ENCODE results near the gene SLC6A18. TPM values are rescaled to one million over a fixed set of nuclear protein-coding genes. Genes with fewer than 3 reads are reported as not detected.

SLC6A18 gene
- polyA plus RNA-seq, 1 of the 3 experiments (the other 2 are of a cell fraction) = not detected

DNA sequence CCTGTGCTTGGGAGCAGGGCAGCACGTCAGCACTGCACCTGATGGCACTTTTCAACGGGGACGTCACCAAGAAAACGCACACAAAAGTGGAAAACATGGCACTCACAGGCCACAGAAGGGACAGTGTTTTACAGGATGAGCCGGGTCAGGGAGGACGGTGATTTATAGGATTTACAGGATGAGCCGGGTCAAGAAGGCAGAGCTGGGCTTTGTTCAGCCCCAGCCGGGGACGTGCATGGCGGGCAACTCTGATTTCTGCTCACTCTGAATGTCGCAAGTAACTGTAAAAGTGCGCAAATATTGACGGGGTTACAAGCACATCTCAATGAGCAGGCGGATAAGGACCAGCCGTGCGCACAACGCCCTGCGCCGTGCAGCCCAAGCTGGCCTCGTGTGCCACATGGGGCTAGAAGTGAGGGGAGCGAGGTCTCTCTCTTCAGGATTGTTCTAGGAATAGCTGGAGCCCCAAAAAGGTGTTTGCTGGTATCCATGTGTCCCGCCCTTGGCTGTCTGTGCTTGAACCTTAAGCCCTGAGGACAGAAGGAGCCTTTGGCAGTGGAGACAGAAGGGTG is 16.4 kb downstream of the SLC6A18 start:
- Histone ChIP-seq H3F3A (replicated peaks; ENCODE audit: insufficient read depth) (no peaks in the 10 kb centered on the region), H3K79me2 (ENCODE audit: insufficient read depth) (no peaks in the 10 kb centered on the region), H3K27me3 (ENCODE audit: insufficient read depth) (peaks cover 18% of the 10 kb centered on the region), H3K4me3 (ENCODE audit: low read depth in 2 of 2, low read length in 1 of 2) (no peak overlapping the region), H4K20me1 (ENCODE audit: insufficient read depth) (no peaks in the 10 kb centered on the region), H3K9me2 (no peaks in the 10 kb centered on the region), H3K36me3 (replicated peaks in 1 of 2; ENCODE audit: control insufficient read depth in 1 of 2, insufficient read depth in 2 of 2, low read length in 1 of 2) (no peaks in the 10 kb centered on the region), H3K4me2 (no peak overlapping the region), H3K9me3 (no peaks in the 10 kb centered on the region), H3K4me1 (ENCODE audit: control insufficient read depth in 1 of 2, insufficient read depth in 2 of 2, low read depth in 1 of 2, low read length in 1 of 2) (no peaks in the 10 kb centered on the region; a peak in 1 of 4 replicates), H3K9ac (no peak overlapping the region), H3K27ac (ENCODE audit: low read depth in 2 of 2, low read length in 1 of 2) (no peak overlapping the region), H2AFZ (ENCODE audit: low read depth) (no peak overlapping the region)
- ChIA-PET CTCF (interaction anchor here (1.1 kb wide), 1 partner anchor 74 kb away, joined by 3 read pairs; no protein-coding TSS in a partner anchor), POLR2A (no interaction called here)
- no peak for DNase-seq
- WGBS (ENCODE audit: low lambda C conversion rate) = 51% methylated on average over 19 of the region's 22 CpGs
- TF ChIP-seq FOXM1 (IDR thresholded peaks at IDR 0.05; ENCODE audit: low read depth) (no peak), RAD21 (IDR thresholded peaks at IDR 0.05; ENCODE audit: low read length) (no peak), GATA2 (CRISPR knock-in tag; IDR thresholded peaks at IDR 0.05) (no peak), RFX5 (IDR thresholded peaks at IDR 0.05; ENCODE audit: low read length) (no peak), RCOR1 (IDR thresholded peaks at IDR 0.05; ENCODE audit: low read length) (no peak)
- TF ChIP-seq, protein P1, sequence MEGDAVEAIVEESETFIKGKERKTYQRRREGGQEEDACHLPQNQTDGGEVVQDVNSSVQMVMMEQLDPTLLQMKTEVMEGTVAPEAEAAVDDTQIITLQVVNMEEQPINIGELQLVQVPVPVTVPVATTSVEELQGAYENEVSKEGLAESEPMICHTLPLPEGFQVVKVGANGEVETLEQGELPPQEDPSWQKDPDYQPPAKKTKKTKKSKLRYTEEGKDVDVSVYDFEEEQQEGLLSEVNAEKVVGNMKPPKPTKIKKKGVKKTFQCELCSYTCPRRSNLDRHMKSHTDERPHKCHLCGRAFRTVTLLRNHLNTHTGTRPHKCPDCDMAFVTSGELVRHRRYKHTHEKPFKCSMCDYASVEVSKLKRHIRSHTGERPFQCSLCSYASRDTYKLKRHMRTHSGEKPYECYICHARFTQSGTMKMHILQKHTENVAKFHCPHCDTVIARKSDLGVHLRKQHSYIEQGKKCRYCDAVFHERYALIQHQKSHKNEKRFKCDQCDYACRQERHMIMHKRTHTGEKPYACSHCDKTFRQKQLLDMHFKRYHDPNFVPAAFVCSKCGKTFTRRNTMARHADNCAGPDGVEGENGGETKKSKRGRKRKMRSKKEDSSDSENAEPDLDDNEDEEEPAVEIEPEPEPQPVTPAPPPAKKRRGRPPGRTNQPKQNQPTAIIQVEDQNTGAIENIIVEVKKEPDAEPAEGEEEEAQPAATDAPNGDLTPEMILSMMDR (IDR thresholded peaks at IDR 0.05) = no peak
- TF ChIP-seq, protein P2, sequence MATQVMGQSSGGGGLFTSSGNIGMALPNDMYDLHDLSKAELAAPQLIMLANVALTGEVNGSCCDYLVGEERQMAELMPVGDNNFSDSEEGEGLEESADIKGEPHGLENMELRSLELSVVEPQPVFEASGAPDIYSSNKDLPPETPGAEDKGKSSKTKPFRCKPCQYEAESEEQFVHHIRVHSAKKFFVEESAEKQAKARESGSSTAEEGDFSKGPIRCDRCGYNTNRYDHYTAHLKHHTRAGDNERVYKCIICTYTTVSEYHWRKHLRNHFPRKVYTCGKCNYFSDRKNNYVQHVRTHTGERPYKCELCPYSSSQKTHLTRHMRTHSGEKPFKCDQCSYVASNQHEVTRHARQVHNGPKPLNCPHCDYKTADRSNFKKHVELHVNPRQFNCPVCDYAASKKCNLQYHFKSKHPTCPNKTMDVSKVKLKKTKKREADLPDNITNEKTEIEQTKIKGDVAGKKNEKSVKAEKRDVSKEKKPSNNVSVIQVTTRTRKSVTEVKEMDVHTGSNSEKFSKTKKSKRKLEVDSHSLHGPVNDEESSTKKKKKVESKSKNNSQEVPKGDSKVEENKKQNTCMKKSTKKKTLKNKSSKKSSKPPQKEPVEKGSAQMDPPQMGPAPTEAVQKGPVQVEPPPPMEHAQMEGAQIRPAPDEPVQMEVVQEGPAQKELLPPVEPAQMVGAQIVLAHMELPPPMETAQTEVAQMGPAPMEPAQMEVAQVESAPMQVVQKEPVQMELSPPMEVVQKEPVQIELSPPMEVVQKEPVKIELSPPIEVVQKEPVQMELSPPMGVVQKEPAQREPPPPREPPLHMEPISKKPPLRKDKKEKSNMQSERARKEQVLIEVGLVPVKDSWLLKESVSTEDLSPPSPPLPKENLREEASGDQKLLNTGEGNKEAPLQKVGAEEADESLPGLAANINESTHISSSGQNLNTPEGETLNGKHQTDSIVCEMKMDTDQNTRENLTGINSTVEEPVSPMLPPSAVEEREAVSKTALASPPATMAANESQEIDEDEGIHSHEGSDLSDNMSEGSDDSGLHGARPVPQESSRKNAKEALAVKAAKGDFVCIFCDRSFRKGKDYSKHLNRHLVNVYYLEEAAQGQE (IDR thresholded peaks at IDR 0.05; ENCODE audit: low read depth, low read length) = no peak

DNA sequence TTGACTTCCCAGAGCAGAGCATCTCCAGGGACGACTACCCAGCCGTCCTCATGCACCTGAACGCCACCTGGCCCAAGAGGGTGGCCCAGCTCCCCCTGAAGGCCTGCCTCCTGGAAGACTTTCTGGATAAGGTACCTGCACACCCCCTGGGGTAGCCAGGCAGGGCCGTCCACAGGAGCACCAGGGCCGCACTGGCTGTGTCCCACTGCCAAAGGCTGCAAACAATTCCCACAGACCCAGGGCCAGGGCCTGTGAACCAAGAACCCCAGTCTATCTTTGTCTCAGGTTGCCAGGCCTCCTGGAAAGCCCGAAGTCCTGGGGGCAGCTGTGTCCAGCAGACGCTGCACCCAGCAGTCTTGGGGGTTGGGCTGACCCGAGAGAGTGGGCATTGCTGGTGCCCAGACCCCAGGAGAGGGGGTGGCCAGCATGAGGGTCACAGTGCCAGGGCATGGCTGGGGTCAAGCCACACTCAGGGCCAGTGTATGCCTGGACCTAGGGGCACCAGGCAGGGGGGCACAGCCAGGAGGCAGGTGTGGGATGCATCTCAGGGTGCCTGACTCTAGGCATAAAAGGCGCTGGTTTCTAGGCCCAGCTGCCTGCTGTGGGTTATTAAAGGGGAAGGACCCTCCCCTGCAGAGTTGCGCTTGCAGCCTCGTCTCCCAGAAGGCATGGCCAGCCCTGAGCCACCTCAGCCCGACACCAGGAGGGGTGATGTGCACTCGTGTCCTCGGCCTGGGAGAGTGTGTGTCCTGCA is 17.7 kb downstream of the SLC6A18 start:
- Histone ChIP-seq H3K27me3 (ENCODE audit: insufficient read depth) (peaks cover 18% of the 10 kb centered on the region), H2AFZ (ENCODE audit: low read depth) (no peak overlapping the region), H3K4me3 (ENCODE audit: low read depth in 2 of 2, low read length in 1 of 2) (no peak overlapping the region), H4K20me1 (ENCODE audit: insufficient read depth) (no peaks in the 10 kb centered on the region), H3K9me2 (no peaks in the 10 kb centered on the region), H3K79me2 (ENCODE audit: insufficient read depth) (no peaks in the 10 kb centered on the region), H3K9me3 (no peaks in the 10 kb centered on the region), H3K9ac (no peak overlapping the region), H3K4me1 (ENCODE audit: control insufficient read depth in 1 of 2, insufficient read depth in 2 of 2, low read depth in 1 of 2, low read length in 1 of 2) (no peaks in the 10 kb centered on the region; a peak in 1 of 4 replicates), H3F3A (replicated peaks; ENCODE audit: insufficient read depth) (no peaks in the 10 kb centered on the region), H3K36me3 (replicated peaks in 1 of 2; ENCODE audit: control insufficient read depth in 1 of 2, insufficient read depth in 2 of 2, low read length in 1 of 2) (no peaks in the 10 kb centered on the region), H3K27ac (ENCODE audit: low read depth in 2 of 2, low read length in 1 of 2) (no peak overlapping the region), H3K4me2 (no peak overlapping the region)
- ChIA-PET CTCF (interaction anchor here (1.1 kb wide), 1 partner anchor 75 kb away, joined by 3 read pairs; no protein-coding TSS in a partner anchor), POLR2A (no interaction called here)
- DNase-seq = no peak
- no peak for TF ChIP-seq FOSL2 (IDR thresholded peaks at IDR 0.05; ENCODE audit: borderline replicate concordance, low read depth)
- no peak for TF ChIP-seq MEF2A (IDR thresholded peaks at IDR 0.05; ENCODE audit: borderline replicate concordance, low read depth)
- 26% methylated on average over 9 of the region's 14 CpGs for WGBS (ENCODE audit: low lambda C conversion rate)

All from SK-N-SH (cell line).